ENCODE measurements around the gene RNU4-1. TPM values are rescaled to one million over a fixed set of nuclear protein-coding genes. Genes with fewer than 3 reads are reported as not detected.

Gene RNU4-1
- total RNA-seq, 2 experiments from 2014 or later = under 0.01 to 3,289 TPM

- TSS peak; percentile 94 for BruUV-seq (replicated peaks)
- Histone ChIP-seq H3K4me1 (ENCODE audit: insufficient read depth, low read length, poor library complexity, severe bottlenecking) (peaks cover 10% of the 10 kb centered on the region), H3K79me2 (ENCODE audit: insufficient read depth, low read depth, low read length) (no peaks in the 10 kb centered on the region), H3K4me3 (ENCODE audit: low read depth, low read length, poor library complexity, severe bottlenecking) (peak overlapping the region; percentile 69), H3K27ac (ENCODE audit: low read depth, low read length, poor library complexity, severe bottlenecking) (no peak overlapping the region), H4K20me1 (ENCODE audit: insufficient read depth, low read length) (no peaks in the 10 kb centered on the region), H2AFZ (ENCODE audit: low read length) (peak overlapping the region; percentile 74), H3K4me2 (ENCODE audit: low read length) (peak overlapping the region; percentile 82), H3K9me3 (ENCODE audit: low read length) (no peaks in the 10 kb centered on the region), H3K9me2 (ENCODE audit: insufficient read depth, low read length) (no peaks in the 10 kb centered on the region), H3K36me3 (ENCODE audit: insufficient read depth, low read length) (no peaks in the 10 kb centered on the region)
- TF ChIP-seq EZH2phosphoT487 (IDR thresholded peaks at IDR 0.05; ENCODE audit: borderline replicate concordance, low read depth, low read length) = no peak
- ChIA-PET CTCF (ENCODE audit: unreplicated experiment) (interaction anchor here (1.2 kb wide), 1 partner anchor 11 kb away, joined by 3 read pairs; no protein-coding TSS in a partner anchor), POLR2A (interaction anchor here (0.5 to 2.2 kb wide), 10 partner anchors 10 to 150 kb away, joined by 3 to 10 read pairs (median 4); partner anchors contain the start of genes RNU4-1 and RNU4-2)
- intact Hi-C loops (cut with micrococcal nuclease; ENCODE audit: unreplicated experiment) = loop anchor here (5.0 kb wide), 1 partner anchor 120 kb away; the partner anchor contains the start of gene COX6A1
- no peak for DNase-seq (ENCODE audit: low spot score)
Observed at GRCh38 chr12:120316798-120317223, 23.8 kb upstream of the RNU4-1 start.

DNA sequence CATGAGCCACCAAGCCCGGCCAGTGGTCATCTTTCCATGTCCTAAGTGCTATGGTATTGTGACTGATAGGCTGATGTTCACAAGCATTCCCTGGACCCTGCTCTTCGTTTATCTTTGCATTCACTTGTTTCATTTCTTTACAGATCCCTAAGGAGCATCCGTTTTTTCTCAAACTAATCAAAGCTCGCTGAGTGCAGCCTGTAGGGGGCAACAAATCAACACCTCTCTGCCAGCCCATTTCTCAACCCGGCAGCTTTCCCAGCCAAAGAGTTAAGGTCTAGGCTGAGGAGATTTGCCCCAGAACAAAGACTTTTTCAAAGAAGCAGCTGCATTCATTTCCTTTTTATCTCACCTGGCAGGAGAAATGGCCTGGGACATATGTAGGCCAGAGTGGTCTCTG lies 21.2 kb upstream of the RNU4-1 start:
- Histone ChIP-seq H3K79me2 (ENCODE audit: insufficient read depth, low read depth, low read length) (no peaks in the 10 kb centered on the region), H4K20me1 (ENCODE audit: insufficient read depth, low read length) (no peaks in the 10 kb centered on the region), H3K9me2 (ENCODE audit: insufficient read depth, low read length) (no peaks in the 10 kb centered on the region), H3K9me3 (ENCODE audit: low read length) (no peaks in the 10 kb centered on the region), H3K4me3 (ENCODE audit: low read depth, low read length, poor library complexity, severe bottlenecking) (no peak overlapping the region), H3K4me2 (ENCODE audit: low read length) (no peak overlapping the region), H2AFZ (ENCODE audit: low read length) (no peak overlapping the region), H3K27ac (ENCODE audit: low read depth, low read length, poor library complexity, severe bottlenecking) (no peak overlapping the region), H3K36me3 (ENCODE audit: insufficient read depth, low read length) (no peaks in the 10 kb centered on the region), H3K4me1 (ENCODE audit: insufficient read depth, low read length, poor library complexity, severe bottlenecking) (peaks cover 10% of the 10 kb centered on the region)
- DNase-seq (ENCODE audit: low spot score) = peak; percentile 38
- intact Hi-C loops (cut with micrococcal nuclease; ENCODE audit: unreplicated experiment) = no loop called here
- ChIA-PET CTCF (ENCODE audit: unreplicated experiment) (interaction anchor here (0.5 to 1.0 kb wide), 2 partner anchors 12 to 1399 kb away, joined by 3 to 5 read pairs; partner anchors contain the start of gene SIRT4), POLR2A (interaction anchor here (1.0 to 1.1 kb wide), 2 partner anchors 22 to 125 kb away, joined by 3 to 6 read pairs; partner anchors contain the start of gene RNU4-2)
- no peak for TF ChIP-seq EZH2phosphoT487 (IDR thresholded peaks at IDR 0.05; ENCODE audit: borderline replicate concordance, low read depth, low read length)
- peak; percentile 83 for TF ChIP-seq CTCF (conservative IDR thresholded peaks at IDR 0.05; ENCODE audit: low read length)
- no TSS peak for BruUV-seq (replicated peaks)

GRCh38 chr12:120301962-120302815 lies 9.2 kb upstream of the RNU4-1 start, which contains the start of gene SIRT4:
Gene SIRT4, plus strand, starts transcription at chr12:120302321. Its CDS starts 1,241 bp downstream, at chr12:120303562.
- Histone ChIP-seq H2AFZ (ENCODE audit: low read length) (peak within 1 kb of the TSS; percentile 98), H3K27ac (ENCODE audit: low read depth, low read length, poor library complexity, severe bottlenecking) (no peak within 1 kb of the TSS), H4K20me1 (ENCODE audit: insufficient read depth, low read length) (no peaks in the 10 kb centered on the region), H3K36me3 (ENCODE audit: insufficient read depth, low read length) (no peaks in the 10 kb centered on the region), H3K4me3 (ENCODE audit: low read depth, low read length, poor library complexity, severe bottlenecking) (peak within 1 kb of the TSS; percentile 72), H3K9me3 (ENCODE audit: low read length) (no peaks in the 10 kb centered on the region), H3K9me2 (ENCODE audit: insufficient read depth, low read length) (no peaks in the 10 kb centered on the region), H3K79me2 (ENCODE audit: insufficient read depth, low read depth, low read length) (no peaks in the 10 kb centered on the region), H3K4me1 (ENCODE audit: insufficient read depth, low read length, poor library complexity, severe bottlenecking) (peaks cover 5% of the 10 kb centered on the region), H3K4me2 (ENCODE audit: low read length) (peak within 1 kb of the TSS; percentile 78)
- POLR2A ChIA-PET = interaction anchor here (0.5 to 3.1 kb wide), 9 partner anchors 10 to 578 kb away, joined by 3 to 61 read pairs (median 4); partner anchors contain the start of genes RNU4-1, RNU4-2 and RPLP0
- CTCF ChIA-PET (ENCODE audit: unreplicated experiment) = interaction anchor here (0.5 to 1.1 kb wide), 3 partner anchors 9 to 173 kb away, joined by 3 to 4 read pairs (median 3); partner anchors contain the start of gene RNU4-1
- TF ChIP-seq EZH2phosphoT487 (IDR thresholded peaks at IDR 0.05; ENCODE audit: borderline replicate concordance, low read depth, low read length) = no peak
- TF ChIP-seq CTCF (conservative IDR thresholded peaks at IDR 0.05; ENCODE audit: low read length) = peak; percentile 94
- peak; percentile 95 for DNase-seq (ENCODE audit: low spot score)
- intact Hi-C loops (cut with micrococcal nuclease; ENCODE audit: unreplicated experiment) = no loop called here
- no TSS peak for BruUV-seq (replicated peaks)

All from OCI-LY7 (cell line).